Lower leg skin (tissue), 3 donors: ENCODE results near the gene OFD1.

Experiments
- POLR2A ChIP-seq, 2 donors: fragments of 450-650 bp; IDR thresholded peaks; one replicate each; pipeline ENCODE4 v1.6.1; 2016 to 2017; ENCODE audit warnings: antibody characterized with exemption in 2 of 2, mild to moderate bottlenecking in 1 of 2, moderate library complexity in 1 of 2
- TF ChIP-seq, protein P1 (sequence below), 3 donors: fragments of 450-650 bp; IDR thresholded peaks; one replicate each; pipeline ENCODE4 v1.5.1; 2016; ENCODE audit warnings: antibody characterized with exemption in 3 of 3, mild to moderate bottlenecking in 3 of 3, moderate library complexity in 2 of 3

GRCh38 chrX:13761606-13762414, 27.3 kb downstream of the OFD1 start:
- TF ChIP-seq, protein P1, sequence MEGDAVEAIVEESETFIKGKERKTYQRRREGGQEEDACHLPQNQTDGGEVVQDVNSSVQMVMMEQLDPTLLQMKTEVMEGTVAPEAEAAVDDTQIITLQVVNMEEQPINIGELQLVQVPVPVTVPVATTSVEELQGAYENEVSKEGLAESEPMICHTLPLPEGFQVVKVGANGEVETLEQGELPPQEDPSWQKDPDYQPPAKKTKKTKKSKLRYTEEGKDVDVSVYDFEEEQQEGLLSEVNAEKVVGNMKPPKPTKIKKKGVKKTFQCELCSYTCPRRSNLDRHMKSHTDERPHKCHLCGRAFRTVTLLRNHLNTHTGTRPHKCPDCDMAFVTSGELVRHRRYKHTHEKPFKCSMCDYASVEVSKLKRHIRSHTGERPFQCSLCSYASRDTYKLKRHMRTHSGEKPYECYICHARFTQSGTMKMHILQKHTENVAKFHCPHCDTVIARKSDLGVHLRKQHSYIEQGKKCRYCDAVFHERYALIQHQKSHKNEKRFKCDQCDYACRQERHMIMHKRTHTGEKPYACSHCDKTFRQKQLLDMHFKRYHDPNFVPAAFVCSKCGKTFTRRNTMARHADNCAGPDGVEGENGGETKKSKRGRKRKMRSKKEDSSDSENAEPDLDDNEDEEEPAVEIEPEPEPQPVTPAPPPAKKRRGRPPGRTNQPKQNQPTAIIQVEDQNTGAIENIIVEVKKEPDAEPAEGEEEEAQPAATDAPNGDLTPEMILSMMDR (IDR thresholded peaks at IDR 0.05): no peak
- no peak for TF ChIP-seq POLR2A (IDR thresholded peaks at IDR 0.05)
